Chondrocyte (in vitro differentiated cells): ENCODE results near the gene STC2. TPM values are rescaled to one million over a fixed set of nuclear protein-coding genes. Genes with fewer than 3 reads are reported as not detected.

Source experiments
- DNase-seq: peaks from one replicate; pipeline ENCODE4 v3.0.0; 2021; ENCODE audit warnings: mixed read lengths, low spot score
- H3K27ac Mint-ChIP-seq: one replicate; pipeline ENCODE4 v1.8.0; 2021; ENCODE audit warnings: mild to moderate bottlenecking, moderate library complexity, mixed read lengths; ENCODE audit not compliant: unreplicated experiment
- H3K27me3 Mint-ChIP-seq: 2 replicates; pipeline ENCODE4 v1.8.0; 2021; ENCODE audit warnings: low read depth, mixed read lengths
- H3K36me3 Mint-ChIP-seq: 2 replicates; pipeline ENCODE4 v1.8.0; 2021; ENCODE audit warnings: low read depth, mixed read lengths
- H3K4me1 Mint-ChIP-seq: 2 replicates; pipeline ENCODE4 v1.8.0; 2021; ENCODE audit warnings: low read depth, mild to moderate bottlenecking, mixed read lengths
- H3K4me3 Mint-ChIP-seq: one replicate; pipeline ENCODE4 v1.8.0; 2021; ENCODE audit warnings: mild to moderate bottlenecking, moderate library complexity, mixed read lengths; ENCODE audit not compliant: unreplicated experiment
- H3K9me3 Mint-ChIP-seq: 2 replicates; pipeline ENCODE4 v1.8.0; 2021; ENCODE audit warnings: low read depth, mixed read lengths
- CTCF ChIP-seq: fragments of 200-600 bp; sonication (generic); IDR thresholded peaks from 2 replicates; pipeline ENCODE4 v1.5.0; 2021; ENCODE audit warnings: antibody characterized with exemption, mild to moderate bottlenecking, moderate library complexity
- total RNA-seq: library from RNA; stranded (reverse); gene quantifications from 3 replicates; pipeline ENCODE4 v1.2.1, GENCODE V29; 2021

Gene STC2
- total RNA-seq, 1 donor from 2014 or later: 1,121 TPM

GRCh38 chr5:173306695-173307094, 21.5 kb downstream of the STC2 start:
- TF ChIP-seq CTCF: no peak
- Mint-ChIP-seq H3K4me1 (peaks cover 46% of the 10 kb centered on the region), H3K27ac (no peak overlapping the region), H3K27me3 (no peaks in the 10 kb centered on the region), H3K4me3 (no peak overlapping the region), H3K36me3 (peaks cover 3% of the 10 kb centered on the region), H3K9me3 (peaks cover 12% of the 10 kb centered on the region)
- no peak for DNase-seq

DNA sequence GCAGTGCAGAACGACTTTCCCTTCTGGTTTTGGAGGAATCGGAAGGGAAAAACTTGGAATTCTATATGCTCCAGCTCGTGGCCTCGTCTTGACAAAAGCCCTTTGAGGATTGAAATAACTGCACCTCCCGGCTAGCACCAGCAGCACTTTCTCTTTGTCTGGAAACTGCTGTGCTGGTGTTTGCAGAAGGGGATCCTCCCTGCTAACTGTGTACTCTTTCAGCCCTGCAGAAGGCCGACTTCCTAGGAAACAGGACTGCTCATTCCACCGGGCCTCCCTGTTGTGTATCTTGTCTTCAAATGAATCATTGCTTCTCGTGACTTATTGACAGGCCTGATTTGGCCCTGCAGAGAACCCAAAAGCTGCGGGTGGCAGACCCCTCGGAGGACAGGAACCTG, 23.6 kb downstream of the STC2 start:
- no peak overlapping the region for H3K4me3 Mint-ChIP-seq
- H3K27ac Mint-ChIP-seq: no peak overlapping the region
- TF ChIP-seq CTCF: no peak
- peaks cover 3% of the 10 kb centered on the region for H3K36me3 Mint-ChIP-seq
- peaks cover 12% of the 10 kb centered on the region for H3K9me3 Mint-ChIP-seq
- H3K27me3 Mint-ChIP-seq: no peaks in the 10 kb centered on the region
- H3K4me1 Mint-ChIP-seq: peaks cover 32% of the 10 kb centered on the region
- DNase-seq: no peak

- peaks cover 3% of the 10 kb centered on the region for H3K36me3 Mint-ChIP-seq
These were observed 24.2 kb downstream of the STC2 start for GRCh38 chr5:173303878-173304590.

GRCh38 chr5:173302546-173303155, 25.6 kb downstream of the STC2 start:
- peaks cover under 1% of the 10 kb centered on the region for H3K9me3 Mint-ChIP-seq
- no peak for TF ChIP-seq CTCF
- no peak for DNase-seq
- H3K36me3 Mint-ChIP-seq: peaks cover under 1% of the 10 kb centered on the region
- H3K4me1 Mint-ChIP-seq: peaks cover 41% of the 10 kb centered on the region
- no peak overlapping the region for H3K4me3 Mint-ChIP-seq
- H3K27me3 Mint-ChIP-seq: no peaks in the 10 kb centered on the region
- no peak overlapping the region for H3K27ac Mint-ChIP-seq

More at GRCh38 chr5:173303878-173304590, 24.2 kb downstream of the STC2 start:
- Mint-ChIP-seq H3K4me1 (peaks cover 35% of the 10 kb centered on the region), H3K4me3 (no peak overlapping the region), H3K27me3 (no peaks in the 10 kb centered on the region), H3K9me3 (peaks cover 12% of the 10 kb centered on the region), H3K27ac (no peak overlapping the region)
- TF ChIP-seq CTCF: no peak
- DNase-seq: no peak

- Mint-ChIP-seq H3K27me3 (no peaks in the 10 kb centered on the region), H3K27ac (no peak overlapping the region), H3K9me3 (no peaks in the 10 kb centered on the region), H3K4me1 (peaks cover 41% of the 10 kb centered on the region), H3K4me3 (no peak overlapping the region), H3K36me3 (no peaks in the 10 kb centered on the region)
- no peak for TF ChIP-seq CTCF
- DNase-seq: no peak
These were observed 26.3 kb downstream of the STC2 start for GRCh38 chr5:173301695-173302545.
